ENCODE data around the gene OTUD4.
"Not testable (repeated sequence)": the region's sequence is repeated elsewhere in the genome, so short reads cannot be mapped to it uniquely, and the experiment has no call there.

The OTUD4 gene

GRCh38 chr4:145180298-145181090 is at the start of gene OTUD4:
Gene OTUD4, minus strand, starts transcription at chr4:145180589. Its CDS starts 616 bp downstream, at chr4:145179973.
- intact Hi-C loops (cut with DNase I), result loop anchor here (2.0 to 5.0 kb wide), 2 partner anchors 302 to 438 kb away; partner anchors contain the start of genes MMAA and SMAD1
- DNase-seq, result peak; percentile 89 to 99 (median 95)

GRCh38 chr4:145223228-145223627 is 42.8 kb upstream of the OTUD4 start:
- intact Hi-C loops (cut with DNase I); DNase-seq: not testable (repeated sequence)

GRCh38 chr4:145221529-145221928 is 41.1 kb upstream of the OTUD4 start:
- DNase-seq; intact Hi-C loops (cut with DNase I): not testable (repeated sequence)

- no peak for DNase-seq
- intact Hi-C loops (cut with DNase I), result no loop called here
Measured at GRCh38 chr4:145219090-145219489, 38.7 kb upstream of the OTUD4 start.

GRCh38 chr4:145218251-145218650 is 37.9 kb upstream of the OTUD4 start:
- no peak for DNase-seq
- intact Hi-C loops (cut with DNase I), result no loop called here

- no peak for DNase-seq
- intact Hi-C loops (cut with DNase I), result no loop called here
Measured at GRCh38 chr4:145217349-145217748, 37.0 kb upstream of the OTUD4 start.

- intact Hi-C loops (cut with DNase I), result no loop called here
- DNase-seq, result no peak
Measured at GRCh38 chr4:145216535-145216934, 36.1 kb upstream of the OTUD4 start.

GRCh38 chr4:145213245-145213644 is 32.9 kb upstream of the OTUD4 start:
- intact Hi-C loops (cut with DNase I), result no loop called here
- DNase-seq, result no peak

GRCh38 chr4:145207934-145208333 is 27.5 kb upstream of the OTUD4 start:
- intact Hi-C loops (cut with DNase I), result no loop called here
- no peak for DNase-seq

GRCh38 chr4:145203410-145203809 is 23.0 kb upstream of the OTUD4 start:
- DNase-seq, result no peak
- intact Hi-C loops (cut with DNase I), result no loop called here

GRCh38 chr4:145200366-145200765 is 20.0 kb upstream of the OTUD4 start:
- no peak for DNase-seq
- intact Hi-C loops (cut with DNase I), result no loop called here

- DNase-seq, result no peak
- intact Hi-C loops (cut with DNase I), result no loop called here
Measured at GRCh38 chr4:145199051-145199716, 18.8 kb upstream of the OTUD4 start.

GRCh38 chr4:145196747-145197146 is 16.4 kb upstream of the OTUD4 start:
- DNase-seq, result no peak

GRCh38 chr4:145195167-145195952 is 15.0 kb upstream of the OTUD4 start:
- DNase-seq, result no peak

More at GRCh38 chr4:145196747-145197146, 16.4 kb upstream of the OTUD4 start:
- intact Hi-C loops (cut with DNase I), result no loop called here

GRCh38 chr4:145189981-145190380 is 9.6 kb upstream of the OTUD4 start:
- intact Hi-C loops (cut with DNase I), result no loop called here
- no peak for DNase-seq

More at GRCh38 chr4:145195167-145195952, 15.0 kb upstream of the OTUD4 start:
- intact Hi-C loops (cut with DNase I), result no loop called here

GRCh38 chr4:145186729-145187128 is 6.3 kb upstream of the OTUD4 start:
- intact Hi-C loops (cut with DNase I), result no loop called here
- no peak for DNase-seq

GRCh38 chr4:145183581-145183980 is 3.2 kb upstream of the OTUD4 start:
- intact Hi-C loops (cut with DNase I), result loop anchor here (5.0 kb wide), 1 partner anchor 299 kb away; the partner anchor contains the start of gene SMAD1
- no peak for DNase-seq

GRCh38 chr4:145183023-145183422 is 2.6 kb upstream of the OTUD4 start:
- intact Hi-C loops (cut with DNase I), result loop anchor here (5.0 kb wide), 1 partner anchor 299 kb away; the partner anchor contains the start of gene SMAD1
- DNase-seq, result no peak

GRCh38 chr4:145182222-145182621 is 1.8 kb upstream of the OTUD4 start:
- intact Hi-C loops (cut with DNase I), result loop anchor here (5.0 kb wide), 1 partner anchor 300 kb away; the partner anchor contains the start of gene SMAD1

GRCh38 chr4:145181091-145181501 is 707 bp upstream of the OTUD4 start:
- intact Hi-C loops (cut with DNase I), result loop anchor here (2.0 to 5.0 kb wide), 2 partner anchors 301 to 438 kb away; partner anchors contain the start of genes MMAA and SMAD1
- no peak for DNase-seq

More at GRCh38 chr4:145182222-145182621, 1.8 kb upstream of the OTUD4 start:
- no peak for DNase-seq

Data from posterior cingulate gyrus (tissue), 11 donors.